ENCODE measurements around the gene MRNIP. TPM values are rescaled to one million over a fixed set of nuclear protein-coding genes. Genes with fewer than 3 reads are reported as not detected.

The MRNIP gene
- total and polyA plus RNA-seq, 2 of the 8 experiments (the other 6 are each of a cell fraction or from before 2014, with no cell fraction given): 29.6 TPM

DNA sequence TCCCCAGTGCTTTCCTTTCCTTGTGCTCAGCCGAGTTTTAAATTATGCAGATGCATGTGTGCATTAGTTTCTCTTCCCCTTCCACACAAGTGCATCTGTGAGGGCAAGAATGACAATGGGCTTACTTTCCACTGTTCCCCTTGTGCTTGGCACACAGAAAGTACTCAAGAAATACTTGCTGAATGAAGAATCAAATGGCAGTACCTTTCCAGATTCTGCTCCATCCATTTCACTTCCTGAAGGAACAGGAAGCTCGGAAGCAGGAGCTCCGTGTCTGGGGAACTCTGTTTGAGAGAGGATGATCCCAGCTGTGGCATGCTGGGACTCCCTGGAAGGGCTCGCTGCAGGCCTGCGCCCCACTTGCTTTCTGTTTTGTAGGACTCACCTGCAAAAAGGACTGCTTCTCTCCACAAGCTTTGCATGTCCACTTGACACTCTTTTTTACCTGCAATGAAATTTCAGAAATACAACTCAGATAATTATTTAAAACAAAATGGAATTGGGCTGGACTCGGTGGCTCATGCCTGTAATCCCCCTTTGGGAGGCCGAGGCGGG, 5.5 kb downstream of the MRNIP start (continued):
- no peak for TF ChIP-seq KDM5A (IDR thresholded peaks at IDR 0.05; ENCODE audit: low read length)

Measured in H1 (cell line).